A172 (cell line): Measurements from ENCODE around the gene POU2F3. TPM values are rescaled to one million over a fixed set of nuclear protein-coding genes. Genes with fewer than 3 reads are reported as not detected.
A peak's percentile ranks its signal among the peaks of the same experiment; 100 is the strongest.

Experiments
- DNase-seq: peaks from one replicate; pipeline ENCODE4 v3.0.0-alpha.2; 2015; ENCODE audit warnings: low spot score
- total RNA-seq: library from RNA; depleted of rRNA; stranded (reverse); fragments of >200 nt; shearing (Covaris generic); gene quantifications from 2 replicates; pipeline ENCODE4 v1.2.3, GENCODE V29; 2014

POU2F3 gene
- total RNA-seq, 1 experiment from 2014 or later = 0.48 TPM

DNA sequence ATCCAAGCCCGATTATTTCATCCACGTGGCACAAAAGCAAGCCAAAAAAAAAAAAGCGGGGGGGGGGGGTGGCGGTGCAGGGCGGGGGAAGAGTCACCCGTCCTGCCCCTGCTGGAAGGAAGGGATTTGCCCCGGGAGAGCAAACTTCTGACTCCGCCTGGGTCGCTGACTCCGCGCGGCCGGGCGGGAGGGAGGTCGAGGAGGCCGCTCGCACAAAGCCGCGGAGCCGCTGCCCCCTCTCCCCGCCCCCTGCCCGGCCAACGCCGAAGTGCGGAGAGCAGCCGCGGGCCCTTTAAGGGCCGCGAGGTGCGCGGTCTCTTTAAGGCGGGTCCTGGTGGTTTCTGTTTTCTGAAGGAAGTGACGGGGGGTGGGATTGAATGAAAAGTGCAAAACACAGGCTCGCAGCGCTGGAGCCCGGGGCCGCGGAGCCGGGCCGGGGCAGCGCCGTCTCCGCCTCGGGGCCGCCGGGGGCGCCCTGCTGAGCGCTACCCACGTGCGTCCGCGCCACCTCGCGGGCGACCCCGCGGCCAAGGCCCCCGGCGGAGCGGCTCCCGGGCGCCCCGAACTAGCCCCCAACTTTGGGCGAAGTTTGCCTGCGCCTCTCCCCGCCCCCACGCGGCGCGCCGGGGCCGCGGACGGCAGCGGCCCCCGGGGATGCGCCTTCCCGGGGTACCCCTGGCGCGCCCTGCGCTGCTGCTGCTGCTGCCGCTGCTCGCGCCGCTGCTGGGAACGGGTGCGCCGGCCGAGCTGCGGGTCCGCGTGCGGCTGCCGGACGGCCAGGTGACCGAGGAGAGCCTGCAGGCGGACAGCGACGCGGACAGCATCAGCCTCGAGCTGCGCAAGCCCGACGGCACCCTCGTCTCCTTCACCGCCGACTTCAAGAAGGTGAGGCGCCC, 29.1 kb upstream of the POU2F3 start, which contains the start of gene OAF:
Gene OAF (plus strand): TSS at position 407 of the 896 bp plus-strand sequence. CDS start 248 bp downstream, at position 655.
- peak; percentile 57 for DNase-seq

DNA sequence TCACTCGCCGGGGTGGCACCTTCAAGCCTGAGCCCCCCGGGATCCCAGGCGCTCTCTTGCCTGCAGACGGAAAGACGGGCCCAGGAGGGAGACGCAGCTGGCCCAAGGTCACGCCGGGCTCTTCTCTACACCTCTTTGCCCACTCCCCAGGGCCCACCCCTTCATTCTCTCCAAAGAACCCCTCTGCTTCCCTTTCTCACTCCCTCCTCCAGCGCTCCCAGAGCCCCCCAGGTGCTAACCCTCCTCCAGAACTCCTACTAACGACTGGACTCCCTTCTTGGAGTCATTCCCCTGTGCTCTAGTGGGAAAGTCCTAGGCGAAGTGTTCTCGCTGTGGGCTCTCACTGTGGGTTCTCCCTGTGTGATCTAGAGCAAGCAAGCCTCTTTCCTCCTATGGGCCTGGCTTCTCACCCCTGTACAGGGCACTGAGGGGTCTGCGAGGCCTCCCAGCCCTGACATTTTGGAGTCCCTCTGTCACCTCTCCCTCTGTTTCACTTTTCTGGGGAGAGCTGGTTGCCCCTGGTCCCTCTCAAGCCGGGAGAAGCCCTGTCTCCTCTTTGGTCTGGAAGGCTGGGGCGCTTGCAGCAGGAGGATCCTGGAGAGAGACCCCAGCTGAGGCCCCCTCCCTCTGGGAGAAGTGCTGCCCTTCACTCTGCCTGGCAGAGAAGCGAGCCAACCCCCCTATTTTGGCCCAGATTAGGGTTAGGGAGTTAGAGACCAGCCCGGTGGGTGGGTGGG, 28.2 kb upstream of the POU2F3 start:
- no peak for DNase-seq

DNA sequence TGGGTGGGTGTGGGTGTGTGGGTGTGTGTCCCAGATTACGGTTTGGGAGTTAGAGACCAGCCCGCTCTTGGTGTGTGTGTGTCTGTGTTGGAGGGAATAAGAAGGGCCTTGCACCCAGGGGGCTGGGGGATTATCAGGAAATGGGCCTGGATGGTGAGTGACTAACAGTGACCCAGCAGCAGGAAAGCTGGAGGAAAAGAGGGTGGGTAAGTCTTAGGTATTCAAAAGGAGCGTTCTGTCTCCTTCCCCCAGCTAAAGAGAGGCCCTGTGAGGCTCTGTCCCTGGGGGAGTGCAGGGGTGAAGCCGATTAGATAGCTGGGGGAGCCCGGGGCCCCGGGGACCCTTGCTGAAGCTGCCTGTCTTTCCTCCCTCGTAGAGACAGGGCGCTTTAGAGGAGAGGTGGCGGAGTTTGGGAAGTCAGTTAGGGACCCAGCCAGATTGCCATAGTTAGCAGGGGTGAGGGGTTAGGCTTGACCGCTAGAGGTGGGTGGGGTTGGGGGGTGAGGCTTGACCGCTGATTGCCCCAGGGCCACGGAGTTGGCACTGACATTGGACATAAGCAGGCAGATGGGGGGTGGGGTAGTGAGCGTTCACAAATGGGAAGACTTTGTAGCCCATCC, 27.6 kb upstream of the POU2F3 start:
- no peak for DNase-seq

DNA sequence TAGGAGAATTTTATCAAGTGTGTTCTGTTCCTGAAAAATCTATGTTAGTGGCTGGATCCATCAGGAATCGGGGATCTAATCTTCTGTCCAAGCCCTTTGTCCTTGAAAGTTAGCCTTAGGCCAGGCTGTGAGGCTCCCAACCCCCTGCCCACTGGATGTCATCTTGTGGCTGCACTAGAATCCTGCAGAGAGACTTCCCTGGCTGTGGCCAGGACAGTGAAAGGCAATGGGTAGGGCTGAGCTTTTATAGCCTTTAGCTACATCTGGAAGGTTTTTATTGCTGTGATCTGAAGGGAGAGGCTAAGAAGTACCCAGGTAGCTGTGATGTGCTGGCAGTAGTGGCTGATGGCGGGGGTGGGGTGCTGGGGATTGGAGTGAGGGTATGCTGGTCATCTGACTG, 27.0 kb upstream of the POU2F3 start:
- DNase-seq = no peak

DNA sequence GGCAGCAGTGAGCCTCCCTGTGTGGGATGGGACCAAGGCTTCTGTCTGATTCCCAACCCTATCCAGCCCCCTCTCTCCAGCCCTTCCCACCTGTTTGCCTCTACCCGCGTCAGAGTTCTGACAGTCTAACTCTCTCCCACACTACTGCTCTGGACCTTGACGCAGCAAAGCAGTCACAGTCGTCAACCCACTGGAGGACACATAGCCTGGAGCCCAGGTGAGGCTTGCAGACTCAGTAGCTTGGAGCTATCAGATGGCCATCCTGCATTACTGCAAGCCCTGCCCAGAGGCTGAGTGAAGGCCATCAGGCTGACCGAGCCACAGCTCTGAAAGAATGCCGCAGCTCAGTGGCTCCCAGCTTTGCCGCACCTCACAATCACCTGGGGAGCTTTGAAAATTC, 25.4 kb upstream of the POU2F3 start:
- DNase-seq = no peak

DNA sequence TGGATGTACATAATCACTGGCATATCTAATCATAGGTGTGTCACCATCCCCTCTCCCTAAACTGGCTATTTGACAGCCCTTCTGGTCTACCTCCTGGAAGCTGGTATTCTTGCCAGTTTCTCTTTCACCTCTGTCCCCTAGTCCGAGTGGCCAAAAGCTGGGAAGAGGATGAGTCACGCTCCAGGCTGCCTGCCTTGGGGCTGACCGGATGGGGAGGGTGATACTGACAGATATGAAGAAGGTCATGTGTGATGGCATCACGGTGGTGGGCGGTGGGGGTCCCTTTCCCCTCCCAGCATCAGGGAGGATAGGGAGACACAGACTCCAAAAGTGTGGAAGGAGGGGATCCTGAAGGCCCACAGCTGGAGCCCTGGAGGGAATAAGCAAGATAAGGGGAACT, 24.3 kb upstream of the POU2F3 start:
- DNase-seq = peak; percentile 68

DNA sequence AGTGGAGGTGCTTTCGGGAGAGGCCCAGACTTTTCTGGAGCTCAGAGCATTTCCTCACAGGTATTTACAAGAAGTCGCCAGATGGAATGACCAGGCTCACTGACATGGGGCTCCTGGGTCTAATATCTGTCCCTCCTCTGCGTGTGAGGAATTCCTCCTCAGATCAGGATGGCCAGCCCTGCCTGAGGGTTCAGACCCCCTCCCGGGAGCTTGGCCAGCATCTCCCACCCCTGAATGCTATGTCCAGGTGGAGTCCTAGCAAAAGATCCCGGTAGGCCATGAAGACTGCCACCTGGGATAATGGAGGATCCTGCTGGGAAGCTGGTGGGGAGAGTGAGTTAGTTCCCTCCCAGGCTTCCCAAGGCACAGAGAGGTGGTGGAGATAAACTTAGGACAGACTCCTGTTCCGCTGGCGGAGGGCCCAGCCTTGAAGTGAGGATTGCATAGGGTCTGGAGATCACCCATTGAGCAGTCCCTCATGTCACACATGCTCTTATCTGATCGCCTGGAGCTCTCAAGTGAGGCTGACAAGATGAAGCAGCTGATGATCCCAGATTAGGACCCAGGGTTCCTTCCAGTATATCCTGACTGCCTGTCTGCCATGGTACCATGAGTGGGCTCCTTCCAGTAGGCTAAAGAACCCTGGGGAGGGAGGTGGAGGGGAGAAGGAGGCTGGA, 23.4 kb upstream of the POU2F3 start:
- no peak for DNase-seq

DNA sequence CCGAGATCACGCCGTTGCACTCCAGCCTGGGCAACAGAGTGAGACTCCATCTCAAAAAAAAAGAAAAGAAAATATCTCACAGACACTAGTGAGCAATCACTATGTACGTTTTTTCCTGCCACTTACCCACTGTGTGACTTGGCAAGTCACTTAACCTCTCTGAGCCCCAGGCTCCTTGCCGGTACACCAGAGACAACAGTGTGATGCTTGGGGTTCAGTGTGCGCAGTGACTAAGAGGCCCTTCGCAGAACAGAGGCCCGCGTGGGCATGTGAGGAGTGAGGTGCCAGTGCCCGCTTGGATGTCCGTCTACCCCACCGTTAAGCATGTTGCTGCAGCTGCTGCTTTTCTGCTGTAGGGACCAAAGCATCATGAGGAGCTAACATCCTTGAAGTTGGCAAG, 22.4 kb upstream of the POU2F3 start:
- DNase-seq = no peak

DNA sequence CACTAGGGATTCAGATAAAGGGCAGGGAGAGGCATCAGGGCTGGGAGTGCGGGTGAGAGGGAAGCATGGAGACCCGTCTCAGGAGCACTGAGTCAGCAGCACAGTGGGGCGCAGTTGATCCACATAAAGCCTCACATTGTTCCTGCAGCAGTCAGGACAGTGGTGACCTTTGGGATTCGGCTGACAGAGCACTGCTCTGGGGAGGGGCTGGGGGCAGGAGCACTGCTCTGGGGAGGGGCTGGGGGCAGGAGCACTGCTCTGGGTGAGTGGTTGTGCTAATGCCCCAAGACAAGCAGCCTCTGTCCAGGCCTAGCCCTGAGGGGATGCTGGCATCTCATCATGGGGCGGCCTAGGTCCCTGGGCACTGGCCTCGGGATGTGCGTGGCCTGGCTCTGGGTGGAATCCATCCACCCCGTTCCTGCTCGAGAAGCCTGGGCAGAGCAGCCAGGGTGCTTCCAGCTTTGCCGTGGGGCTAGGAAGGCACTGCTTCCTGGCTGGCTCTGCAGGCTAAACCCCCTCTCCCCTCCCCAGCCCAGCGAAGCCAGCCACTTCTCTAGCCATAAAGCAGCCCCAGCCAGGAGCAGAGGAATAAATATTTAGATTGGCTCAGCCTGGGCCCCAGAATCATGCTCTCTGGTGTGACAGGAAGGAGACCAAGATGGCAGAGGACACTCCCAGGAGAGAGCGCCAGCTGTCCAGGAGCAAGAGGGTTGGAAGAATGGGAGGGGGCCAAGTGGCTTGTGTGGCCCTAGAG, 21.8 kb upstream of the POU2F3 start:
- DNase-seq = no peak

DNA sequence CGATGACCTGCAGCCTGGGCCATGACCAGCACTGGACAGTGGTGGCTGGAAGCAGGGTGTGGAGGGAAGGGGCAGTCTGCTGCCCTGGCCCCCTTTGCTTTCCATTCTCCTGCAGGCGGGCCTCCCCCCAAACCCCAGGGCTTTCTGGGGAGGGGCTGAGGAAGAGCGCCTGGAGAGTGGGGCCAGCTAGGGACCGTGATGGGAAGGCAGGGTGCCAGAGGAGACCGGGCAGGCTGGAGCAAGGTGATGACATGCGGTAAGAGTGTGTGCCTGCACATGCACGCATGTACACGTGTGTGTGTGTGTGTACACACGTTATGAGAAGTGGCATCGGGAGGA, 21.3 kb upstream of the POU2F3 start:
- DNase-seq = no peak

DNA sequence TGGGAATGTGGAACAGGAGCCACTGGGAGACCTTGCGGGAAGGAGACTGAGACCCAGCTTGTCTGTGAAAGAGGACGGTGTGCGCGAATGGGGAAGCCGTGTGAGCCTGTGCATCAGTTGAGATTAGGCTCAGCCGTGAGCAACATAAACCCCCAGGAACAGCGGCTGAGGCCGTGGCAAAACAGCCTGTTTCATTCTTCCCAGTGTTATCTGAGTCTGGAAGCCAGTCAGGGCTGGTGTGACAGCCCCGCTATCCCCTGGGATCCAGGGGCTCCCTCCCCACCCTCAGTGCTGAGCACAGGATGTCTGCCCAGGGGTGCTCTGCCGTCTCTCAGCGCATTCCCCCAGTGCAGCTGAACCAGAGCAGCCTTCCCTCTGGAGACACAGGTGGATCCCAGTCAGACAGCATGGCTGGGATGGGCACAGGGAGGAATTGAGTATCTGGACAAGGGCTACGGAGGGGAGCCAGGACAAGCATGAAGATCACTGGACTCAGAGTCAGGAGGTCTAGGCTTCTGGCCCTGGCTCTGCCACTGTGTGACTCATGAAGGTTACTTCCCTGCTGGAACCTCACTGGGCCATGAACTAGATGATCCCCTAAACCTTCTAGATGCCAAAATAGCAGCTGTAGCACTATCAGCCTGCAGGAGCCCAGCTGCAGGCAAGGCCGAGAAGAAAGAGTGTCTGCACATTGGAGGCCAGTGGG, 20.6 kb upstream of the POU2F3 start:
- DNase-seq = no peak

DNA sequence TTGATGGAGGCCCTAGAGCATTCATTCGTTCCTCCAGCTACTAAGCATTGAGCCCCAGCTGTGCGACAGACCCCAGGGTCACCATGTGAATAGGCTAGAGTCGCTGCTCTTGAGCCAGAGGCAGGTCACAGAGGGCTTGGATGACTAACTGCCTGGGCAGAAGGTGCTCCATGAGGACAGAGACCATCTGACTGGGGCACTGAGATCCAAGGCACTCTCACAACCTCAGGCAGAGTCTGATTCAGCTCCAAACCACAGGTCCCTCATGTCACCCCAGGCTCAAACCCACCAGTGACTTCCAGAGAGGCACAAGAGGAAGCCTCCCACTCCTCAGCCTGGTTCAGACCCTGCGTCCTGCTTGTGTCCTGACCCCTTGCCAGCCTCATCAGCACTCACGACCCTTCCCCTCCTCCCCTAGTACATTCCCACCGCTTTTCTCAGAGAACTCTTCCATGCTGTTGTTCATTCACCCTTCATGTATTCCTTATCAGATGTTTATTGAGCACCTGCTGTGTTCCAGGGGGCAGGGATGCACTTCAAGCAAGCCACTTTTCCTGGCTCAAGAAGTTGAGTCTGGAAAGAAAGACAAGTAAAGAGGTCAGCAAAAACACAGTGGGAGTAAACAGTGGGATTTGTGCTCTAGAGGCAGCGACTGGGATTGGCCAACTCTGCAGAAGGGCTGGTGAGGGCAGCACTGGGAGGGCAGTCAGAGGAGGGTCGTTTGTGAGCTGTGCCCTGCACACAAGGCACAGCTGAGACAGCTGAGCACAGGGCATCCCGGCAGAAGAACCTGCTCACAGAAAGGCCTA, 19.8 kb upstream of the POU2F3 start:
- DNase-seq = no peak

DNA sequence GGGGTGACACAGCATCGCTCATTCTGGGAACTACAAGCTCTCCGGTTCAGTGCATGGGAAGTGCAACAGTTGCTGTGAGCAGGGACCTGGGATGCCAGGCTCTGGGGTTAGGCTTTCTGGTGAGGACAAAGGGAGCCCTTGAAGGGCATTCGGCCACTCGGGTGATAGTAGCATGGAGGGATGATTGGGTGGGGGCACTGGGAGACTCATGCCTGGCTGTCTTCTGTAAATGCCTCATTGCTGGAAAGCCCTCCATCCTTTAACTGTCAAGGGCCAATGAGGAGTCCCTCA, 19.2 kb upstream of the POU2F3 start:
- no peak for DNase-seq

DNA sequence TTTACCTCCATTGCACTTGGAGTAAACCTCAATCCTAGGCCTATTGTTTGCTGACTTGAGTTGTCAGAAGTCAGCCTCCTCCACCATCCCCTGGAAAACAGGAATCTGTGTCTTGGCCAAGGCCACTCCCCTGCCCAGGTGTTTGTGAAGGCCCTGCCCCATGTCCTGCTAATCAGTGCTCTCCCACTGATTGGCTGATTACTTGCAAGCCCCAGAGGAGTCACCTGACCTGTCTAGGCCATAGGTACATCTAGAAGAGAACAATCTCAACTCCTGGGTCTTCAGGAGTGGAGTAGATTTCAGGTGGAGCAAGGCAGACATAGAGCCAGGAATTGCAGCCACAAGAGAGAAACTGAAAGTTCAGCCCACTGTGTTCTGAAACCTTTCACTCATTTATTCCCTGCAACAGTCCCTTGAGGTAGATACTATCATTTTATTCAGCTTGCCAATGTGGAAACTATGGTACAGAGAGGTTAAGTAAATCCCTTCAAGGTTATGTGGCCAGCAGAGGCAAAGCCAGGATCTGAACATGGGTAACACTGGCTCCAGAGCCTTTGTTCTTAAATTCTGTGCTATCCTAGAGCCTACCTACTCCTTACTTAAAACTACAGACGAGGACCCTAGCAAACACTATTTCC, 18.7 kb upstream of the POU2F3 start:
- no peak for DNase-seq

DNA sequence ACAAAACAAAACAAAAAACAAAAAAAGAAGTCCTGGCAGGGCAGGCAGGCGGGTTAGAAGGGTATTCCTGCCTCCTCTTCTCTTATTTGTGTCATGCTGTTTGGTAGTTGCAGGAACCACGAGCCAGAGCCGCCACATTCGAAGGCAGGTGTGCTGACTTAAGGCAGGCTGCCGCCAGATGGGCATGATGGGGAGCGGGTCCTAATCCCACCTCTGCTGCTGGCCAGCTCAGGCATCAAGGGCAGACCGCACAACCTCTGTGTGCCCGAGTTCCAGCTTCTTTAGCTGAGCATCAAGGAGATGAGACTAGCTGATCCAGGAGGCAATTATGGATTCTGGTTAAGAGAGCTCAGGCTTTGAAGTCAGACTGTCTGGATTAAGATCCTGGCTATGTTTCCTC, 17.0 kb upstream of the POU2F3 start:
- DNase-seq = no peak

DNA sequence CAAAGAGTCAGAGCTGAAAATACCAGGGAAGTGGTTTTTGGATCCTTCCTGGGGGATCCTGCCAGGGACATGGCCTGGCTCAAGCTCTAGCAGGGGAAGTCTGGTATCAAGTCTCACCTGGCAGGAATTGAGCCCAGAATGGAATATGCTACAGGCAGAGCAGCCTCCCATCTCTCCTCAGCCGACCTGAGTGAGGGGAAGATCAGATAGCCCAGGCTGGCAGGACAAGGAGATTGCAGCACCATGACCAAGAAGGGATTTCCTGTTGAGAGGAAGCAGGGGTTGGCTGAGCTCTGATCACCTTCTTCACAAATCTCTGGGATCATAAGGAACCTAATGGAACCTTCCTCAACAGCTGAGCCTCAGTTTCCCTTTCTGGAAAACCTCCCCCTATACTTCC, 16.1 kb upstream of the POU2F3 start:
- no peak for DNase-seq

DNA sequence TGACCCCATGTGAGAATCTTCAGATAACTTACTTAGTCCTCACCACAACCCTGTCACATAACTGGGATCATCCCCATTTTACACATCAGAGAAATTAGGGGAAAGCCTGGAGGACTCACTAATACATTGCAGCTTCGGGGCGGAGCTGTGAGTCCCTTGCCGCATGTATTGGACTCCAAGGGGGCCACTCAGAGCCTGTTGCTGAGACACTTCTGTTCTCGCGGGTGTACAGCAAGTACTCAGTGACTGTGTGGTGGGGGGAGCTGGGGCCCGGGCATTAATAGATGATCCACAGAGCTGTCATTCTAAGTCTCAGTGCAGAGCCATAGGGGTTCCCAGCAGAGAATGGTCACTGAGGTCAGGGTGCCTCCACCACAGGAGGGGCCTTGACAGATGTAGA, 15.6 kb upstream of the POU2F3 start:
- DNase-seq = no peak

DNA sequence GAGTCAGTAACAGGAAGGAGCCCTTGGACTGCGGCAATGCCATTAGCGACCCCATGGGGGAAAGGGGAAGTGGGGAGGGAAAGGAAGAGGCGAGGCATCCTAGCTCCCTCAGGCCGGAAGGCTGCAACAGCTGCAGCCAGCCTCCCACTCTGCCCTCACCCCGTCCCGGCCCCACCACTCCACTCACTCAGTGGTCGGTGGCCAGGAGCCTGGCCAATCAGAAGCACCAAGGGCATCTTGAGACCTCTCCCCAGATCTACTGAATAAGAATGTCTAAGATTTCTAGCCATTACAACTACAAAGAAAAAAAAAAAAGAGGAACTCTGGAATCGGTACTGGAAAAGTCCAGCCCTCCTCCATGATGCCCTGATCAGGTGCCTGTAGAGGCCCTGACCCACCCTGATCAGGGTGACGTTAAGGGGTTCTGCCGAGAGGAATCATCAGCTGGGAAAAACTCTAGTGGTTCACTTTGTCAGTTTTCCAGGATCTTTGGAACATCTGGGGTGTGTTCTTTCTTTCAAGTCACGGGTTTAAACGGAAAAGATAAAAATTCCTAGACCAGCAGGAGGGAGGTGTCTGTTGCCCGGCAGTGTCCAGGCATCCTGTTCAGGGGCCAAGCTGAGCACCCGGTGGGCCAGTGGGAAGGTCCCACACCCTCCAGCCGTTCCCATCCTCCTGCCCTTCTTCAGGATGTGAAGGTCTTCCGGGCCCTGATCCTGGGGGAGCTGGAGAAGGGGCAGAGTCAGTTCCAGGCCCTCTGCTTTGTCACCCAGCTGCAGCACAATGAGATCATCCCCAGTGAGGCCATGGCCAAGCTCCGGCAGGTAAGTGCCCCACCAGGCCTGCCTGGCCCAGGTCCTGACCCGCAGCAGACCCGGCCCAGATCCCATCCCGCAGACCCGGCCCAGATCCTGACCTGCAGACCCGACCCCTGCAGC, 14.7 kb upstream of the POU2F3 start:
- peak; percentile 57 for DNase-seq

DNA sequence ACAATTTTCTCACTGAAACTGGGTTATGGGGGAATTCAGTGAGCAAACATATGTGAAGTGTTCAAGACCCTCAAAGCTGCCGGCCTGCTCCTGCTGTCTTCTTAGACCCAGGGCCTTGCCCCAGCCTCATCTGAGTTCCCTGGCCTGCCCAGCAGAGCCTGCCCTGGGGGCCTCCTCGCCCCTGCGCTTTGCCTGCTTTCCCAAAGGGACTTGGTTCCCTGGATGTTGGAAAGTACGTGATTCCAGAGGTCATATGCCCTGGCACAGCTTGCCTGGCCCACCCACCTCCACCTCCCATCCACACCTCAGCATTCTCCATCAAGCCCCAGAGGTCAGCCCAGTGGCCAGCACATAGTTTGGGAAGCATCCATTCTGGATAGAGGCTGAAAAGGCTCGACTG, 13.7 kb upstream of the POU2F3 start:
- DNase-seq = no peak
